ENCODE results near the gene LMOD1.

- TF ChIP-seq, protein P1, sequence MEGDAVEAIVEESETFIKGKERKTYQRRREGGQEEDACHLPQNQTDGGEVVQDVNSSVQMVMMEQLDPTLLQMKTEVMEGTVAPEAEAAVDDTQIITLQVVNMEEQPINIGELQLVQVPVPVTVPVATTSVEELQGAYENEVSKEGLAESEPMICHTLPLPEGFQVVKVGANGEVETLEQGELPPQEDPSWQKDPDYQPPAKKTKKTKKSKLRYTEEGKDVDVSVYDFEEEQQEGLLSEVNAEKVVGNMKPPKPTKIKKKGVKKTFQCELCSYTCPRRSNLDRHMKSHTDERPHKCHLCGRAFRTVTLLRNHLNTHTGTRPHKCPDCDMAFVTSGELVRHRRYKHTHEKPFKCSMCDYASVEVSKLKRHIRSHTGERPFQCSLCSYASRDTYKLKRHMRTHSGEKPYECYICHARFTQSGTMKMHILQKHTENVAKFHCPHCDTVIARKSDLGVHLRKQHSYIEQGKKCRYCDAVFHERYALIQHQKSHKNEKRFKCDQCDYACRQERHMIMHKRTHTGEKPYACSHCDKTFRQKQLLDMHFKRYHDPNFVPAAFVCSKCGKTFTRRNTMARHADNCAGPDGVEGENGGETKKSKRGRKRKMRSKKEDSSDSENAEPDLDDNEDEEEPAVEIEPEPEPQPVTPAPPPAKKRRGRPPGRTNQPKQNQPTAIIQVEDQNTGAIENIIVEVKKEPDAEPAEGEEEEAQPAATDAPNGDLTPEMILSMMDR (IDR thresholded peaks at IDR 0.05): no peak
- no peak for TF ChIP-seq POLR2A (IDR thresholded peaks at IDR 0.05)
Observed at GRCh38 chr1:201891451-201892045, 54.8 kb downstream of the LMOD1 start.
